ENCODE measurements around the gene PNPLA7. TPM values are rescaled to one million over a fixed set of nuclear protein-coding genes. Genes with fewer than 3 reads are reported as not detected.
"Not testable (repeated sequence)": the region's sequence is repeated elsewhere in the genome, so short reads cannot be mapped to it uniquely, and the experiment has no call there.

The PNPLA7 gene
- 0.22 TPM for polyA plus RNA-seq (2013, experiment 1 of 2)
- polyA plus RNA-seq (2013, experiment 2 of 2) = 0.20 TPM

DNA sequence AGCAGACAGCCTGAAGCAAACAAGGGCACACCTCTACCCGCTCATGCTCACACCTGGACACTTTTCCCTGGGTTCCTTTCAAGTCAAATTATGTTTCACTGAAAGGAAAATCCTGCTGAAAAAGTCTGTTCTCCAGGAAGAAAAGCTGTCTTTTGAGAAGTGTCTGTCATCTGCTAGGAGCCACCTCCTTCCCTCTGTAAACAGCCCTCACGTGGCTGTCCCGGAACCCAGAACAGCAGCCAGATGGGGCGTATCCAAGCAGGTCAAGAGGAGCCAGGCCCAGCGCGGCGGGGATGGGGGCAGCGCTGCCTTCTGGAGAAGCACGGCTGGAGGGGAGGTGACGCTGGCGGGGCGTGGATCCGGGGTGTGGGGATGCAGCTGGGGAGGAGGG lies at the start of gene PNPLA7:
Gene PNPLA7 (minus strand): TSS at position 172 of the 391 bp plus-strand sequence. CDS start 205 bp downstream, outside the sequence.
- Histone ChIP-seq H2BK5ac (ENCODE audit: low read length) (no peak within 1 kb of the TSS), H3K18ac (ENCODE audit: low read length) (peak within 1 kb of the TSS; percentile 33), H2BK15ac (replicated peaks; ENCODE audit: low read depth) (no peak within 1 kb of the TSS), H3K27me3 (ENCODE audit: insufficient read depth, low read length, poor library complexity) (no peaks in the 10 kb centered on the region), H2AK5ac (ENCODE audit: low read length) (no peak within 1 kb of the TSS), H4K8ac (ENCODE audit: low read depth, low read length) (no peak within 1 kb of the TSS), H3K27ac (ENCODE audit: low read depth, low read length) (peak within 1 kb of the TSS; percentile 17), H3K4me2 (ENCODE audit: low read length) (peak within 1 kb of the TSS; percentile 67), H4K5ac (ENCODE audit: low read length) (no peak within 1 kb of the TSS), H3K79me2 (ENCODE audit: control insufficient read depth, insufficient read depth, low read length) (no peaks in the 10 kb centered on the region), H3K4me3 (ENCODE audit: low read length) (peak within 1 kb of the TSS; percentile 19), H2BK120ac (ENCODE audit: low read depth, low read length) (no peak within 1 kb of the TSS), H3K9ac (ENCODE audit: low read length) (peak within 1 kb of the TSS; percentile 68), H3K4ac (ENCODE audit: low read depth, low read length) (no peak within 1 kb of the TSS), H3K4me1 (ENCODE audit: control insufficient read depth, low read depth, low read length) (no peaks in the 10 kb centered on the region), H3K79me1 (ENCODE audit: low read length) (no peaks in the 10 kb centered on the region), H3K36me3 (ENCODE audit: control insufficient read depth, insufficient read depth, low read length) (no peaks in the 10 kb centered on the region), H3K23ac (ENCODE audit: low read length) (no peak within 1 kb of the TSS), H3K56ac (ENCODE audit: low read length) (peak within 1 kb of the TSS; percentile 85)
- DNase-seq = peak; percentile 90
- WGBS (ENCODE audit: extremely low coverage, insufficient coverage, low lambda C conversion rate) = no CpG with 5 or more reads among the region's 13 CpGs

DNA sequence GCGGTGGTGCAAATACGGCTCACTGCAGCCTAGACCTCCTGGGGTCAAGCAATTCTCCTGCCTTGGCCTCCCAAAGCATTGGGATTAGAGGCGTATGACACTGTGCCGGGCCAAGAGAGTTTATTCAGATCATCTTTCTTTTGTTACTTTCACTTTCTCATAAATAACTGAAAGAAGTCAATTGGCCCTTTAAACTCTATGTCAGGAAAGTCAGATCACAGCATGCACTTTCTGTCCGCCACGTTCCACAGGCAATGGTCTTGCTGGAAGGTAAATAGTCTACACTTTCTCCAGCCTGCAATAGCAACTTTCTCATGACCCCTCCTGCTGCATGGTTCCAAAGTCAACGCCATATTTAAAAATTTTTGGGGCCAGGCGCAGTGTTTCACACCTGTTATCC lies 48.7 kb upstream of the PNPLA7 start:
- no peak overlapping the region for H4K5ac ChIP-seq (ENCODE audit: low read length)
- H3K4ac ChIP-seq (ENCODE audit: low read depth, low read length) = no peak overlapping the region
- no peak overlapping the region for H3K4me3 ChIP-seq (ENCODE audit: low read length)
- H3K4me2 ChIP-seq (ENCODE audit: low read length) = no peak overlapping the region
- H2BK15ac ChIP-seq (replicated peaks; ENCODE audit: low read depth) = no peak overlapping the region
- no peak overlapping the region for H3K18ac ChIP-seq (ENCODE audit: low read length)
- no peaks in the 10 kb centered on the region for H3K4me1 ChIP-seq (ENCODE audit: control insufficient read depth, low read depth, low read length)
- no peak overlapping the region for H2BK5ac ChIP-seq (ENCODE audit: low read length)
- no peak overlapping the region for H3K27ac ChIP-seq (ENCODE audit: low read depth, low read length)
- H3K9ac ChIP-seq (ENCODE audit: low read length) = no peak overlapping the region
- H3K27me3 ChIP-seq (ENCODE audit: insufficient read depth, low read length, poor library complexity) = no peaks in the 10 kb centered on the region
- WGBS (ENCODE audit: extremely low coverage, insufficient coverage, low lambda C conversion rate) = no CpG with 5 or more reads among the region's 8 CpGs
- H3K79me1 ChIP-seq (ENCODE audit: low read length) = no peaks in the 10 kb centered on the region
- no peaks in the 10 kb centered on the region for H3K36me3 ChIP-seq (ENCODE audit: control insufficient read depth, insufficient read depth, low read length)
- H3K56ac ChIP-seq (ENCODE audit: low read length) = no peak overlapping the region
- H2BK120ac ChIP-seq (ENCODE audit: low read depth, low read length) = no peak overlapping the region
- no peak overlapping the region for H4K8ac ChIP-seq (ENCODE audit: low read depth, low read length)
- no peak for DNase-seq
- no peak overlapping the region for H2AK5ac ChIP-seq (ENCODE audit: low read length)
- no peak overlapping the region for H3K23ac ChIP-seq (ENCODE audit: low read length)
- no peaks in the 10 kb centered on the region for H3K79me2 ChIP-seq (ENCODE audit: control insufficient read depth, insufficient read depth, low read length)

DNA sequence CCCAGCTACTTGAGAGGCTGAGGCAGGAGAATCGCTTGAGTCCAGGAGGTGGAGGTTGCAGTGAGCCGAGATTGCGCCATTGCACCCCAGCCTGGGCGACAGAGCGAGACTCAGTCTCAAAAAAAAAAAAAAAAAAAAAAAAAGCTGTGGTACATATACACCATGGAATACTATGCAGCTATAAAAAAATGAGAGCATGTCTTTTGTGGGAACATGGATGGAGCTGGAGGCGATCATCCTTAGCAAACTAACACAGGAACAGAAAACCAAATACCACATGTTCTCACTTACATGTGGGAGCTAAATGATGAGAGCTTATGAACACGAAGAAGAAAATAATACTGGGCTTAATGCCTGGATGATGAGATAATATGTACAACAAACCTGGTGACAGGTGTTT lies 46.4 kb upstream of the PNPLA7 start:
- not testable (repeated sequence) for H4K5ac ChIP-seq (ENCODE audit: low read length); H3K79me2 ChIP-seq (ENCODE audit: control insufficient read depth, insufficient read depth, low read length); H3K4me2 ChIP-seq (ENCODE audit: low read length); H3K4me1 ChIP-seq (ENCODE audit: control insufficient read depth, low read depth, low read length); H3K56ac ChIP-seq (ENCODE audit: low read length); H3K27me3 ChIP-seq (ENCODE audit: insufficient read depth, low read length, poor library complexity); H4K8ac ChIP-seq (ENCODE audit: low read depth, low read length); H2BK5ac ChIP-seq (ENCODE audit: low read length); H3K27ac ChIP-seq (ENCODE audit: low read depth, low read length); H2AK5ac ChIP-seq (ENCODE audit: low read length); H2BK120ac ChIP-seq (ENCODE audit: low read depth, low read length); H2BK15ac ChIP-seq (replicated peaks; ENCODE audit: low read depth); DNase-seq; H3K9ac ChIP-seq (ENCODE audit: low read length); H3K23ac ChIP-seq (ENCODE audit: low read length); H3K4ac ChIP-seq (ENCODE audit: low read depth, low read length); H3K36me3 ChIP-seq (ENCODE audit: control insufficient read depth, insufficient read depth, low read length); H3K18ac ChIP-seq (ENCODE audit: low read length); H3K79me1 ChIP-seq (ENCODE audit: low read length); H3K4me3 ChIP-seq (ENCODE audit: low read length)
- no CpG with 5 or more reads among the region's 7 CpGs for WGBS (ENCODE audit: extremely low coverage, insufficient coverage, low lambda C conversion rate)

DNA sequence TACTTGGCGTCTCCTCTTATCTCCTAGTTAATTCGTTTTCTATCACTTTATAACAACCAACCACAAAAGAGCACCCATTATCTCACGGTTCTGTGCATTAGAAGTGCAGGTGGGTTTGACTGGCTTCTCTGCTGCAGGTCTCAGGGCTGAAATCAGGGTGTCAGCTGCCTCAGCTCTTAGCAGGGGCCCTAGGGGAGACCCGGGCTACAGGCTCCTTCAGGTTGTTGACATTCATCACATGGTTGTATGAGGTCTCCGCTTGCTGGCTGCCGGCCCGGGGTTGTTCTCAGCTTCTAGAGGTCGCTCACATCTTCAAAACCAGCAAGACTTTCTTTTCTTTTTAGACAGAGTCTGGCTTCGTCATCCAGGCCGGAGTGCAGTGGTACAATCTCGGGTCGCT lies 43.0 kb upstream of the PNPLA7 start:
- Histone ChIP-seq H3K4me2 (ENCODE audit: low read length) (no peak overlapping the region), H3K36me3 (ENCODE audit: control insufficient read depth, insufficient read depth, low read length) (peaks cover 5% of the 10 kb centered on the region), H3K56ac (ENCODE audit: low read length) (no peak overlapping the region), H3K9ac (ENCODE audit: low read length) (no peak overlapping the region), H3K79me2 (ENCODE audit: control insufficient read depth, insufficient read depth, low read length) (peaks cover 12% of the 10 kb centered on the region), H3K4ac (ENCODE audit: low read depth, low read length) (no peak overlapping the region), H3K23ac (ENCODE audit: low read length) (no peak overlapping the region), H3K4me1 (ENCODE audit: control insufficient read depth, low read depth, low read length) (no peaks in the 10 kb centered on the region), H2BK5ac (ENCODE audit: low read length) (no peak overlapping the region), H2BK15ac (replicated peaks; ENCODE audit: low read depth) (no peak overlapping the region), H3K4me3 (ENCODE audit: low read length) (no peak overlapping the region), H3K27ac (ENCODE audit: low read depth, low read length) (no peak overlapping the region), H2BK120ac (ENCODE audit: low read depth, low read length) (no peak overlapping the region), H4K8ac (ENCODE audit: low read depth, low read length) (no peak overlapping the region), H4K5ac (ENCODE audit: low read length) (no peak overlapping the region), H3K79me1 (ENCODE audit: low read length) (peaks cover 15% of the 10 kb centered on the region), H2AK5ac (ENCODE audit: low read length) (no peak overlapping the region), H3K18ac (ENCODE audit: low read length) (no peak overlapping the region), H3K27me3 (ENCODE audit: insufficient read depth, low read length, poor library complexity) (no peaks in the 10 kb centered on the region)
- DNase-seq = no peak
- no CpG with 5 or more reads among the region's 12 CpGs for WGBS (ENCODE audit: extremely low coverage, insufficient coverage, low lambda C conversion rate)

DNA sequence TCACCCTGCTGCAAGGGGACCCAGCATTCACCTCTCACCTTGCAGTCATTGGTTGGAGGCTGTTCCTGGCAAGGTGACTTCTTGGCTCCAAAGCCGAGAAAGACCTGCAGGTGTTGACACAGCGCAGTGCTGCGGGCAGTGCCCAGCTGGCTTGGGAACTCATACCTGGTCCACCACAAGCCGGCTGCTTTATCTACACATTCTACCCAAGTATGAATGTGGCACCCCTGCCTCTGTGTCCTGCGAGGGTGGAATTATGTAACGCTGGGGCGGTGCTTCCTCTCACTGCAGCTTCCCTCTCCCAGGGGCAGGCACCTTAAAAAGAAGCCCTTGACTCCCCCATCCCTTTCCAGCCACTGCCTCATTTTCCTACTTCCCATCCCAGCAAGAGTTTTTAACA lies 42.6 kb upstream of the PNPLA7 start:
- Histone ChIP-seq H2BK5ac (ENCODE audit: low read length) (no peak overlapping the region), H3K79me2 (ENCODE audit: control insufficient read depth, insufficient read depth, low read length) (peaks cover 12% of the 10 kb centered on the region), H3K36me3 (ENCODE audit: control insufficient read depth, insufficient read depth, low read length) (peaks cover 7% of the 10 kb centered on the region), H2AK5ac (ENCODE audit: low read length) (no peak overlapping the region), H3K23ac (ENCODE audit: low read length) (no peak overlapping the region), H3K4ac (ENCODE audit: low read depth, low read length) (no peak overlapping the region), H3K4me2 (ENCODE audit: low read length) (no peak overlapping the region), H3K27ac (ENCODE audit: low read depth, low read length) (no peak overlapping the region), H3K27me3 (ENCODE audit: insufficient read depth, low read length, poor library complexity) (no peaks in the 10 kb centered on the region), H3K9ac (ENCODE audit: low read length) (no peak overlapping the region), H2BK15ac (replicated peaks; ENCODE audit: low read depth) (no peak overlapping the region), H3K4me1 (ENCODE audit: control insufficient read depth, low read depth, low read length) (no peaks in the 10 kb centered on the region), H4K8ac (ENCODE audit: low read depth, low read length) (no peak overlapping the region), H4K5ac (ENCODE audit: low read length) (no peak overlapping the region), H3K18ac (ENCODE audit: low read length) (no peak overlapping the region), H2BK120ac (ENCODE audit: low read depth, low read length) (no peak overlapping the region), H3K4me3 (ENCODE audit: low read length) (no peak overlapping the region), H3K56ac (ENCODE audit: low read length) (no peak overlapping the region), H3K79me1 (ENCODE audit: low read length) (peaks cover 17% of the 10 kb centered on the region)
- DNase-seq = no peak
- WGBS (ENCODE audit: extremely low coverage, insufficient coverage, low lambda C conversion rate) = no CpG with 5 or more reads among the region's 7 CpGs
